Endothelial cell of umbilical vein (primary cell): Measurements from ENCODE around the gene IGF2BP2. TPM values are rescaled to one million over a fixed set of nuclear protein-coding genes. Genes with fewer than 3 reads are reported as not detected.
A peak's percentile ranks its signal among the peaks of the same experiment; 100 is the strongest.

Experiments used
- BruUV-seq: library from RNA; stranded (reverse); fragments of 400-500 nt; replicated peaks from 2 replicates; lab custom pipeline; 2021; lab: Mats Ljungman, UMichigan
- CTCF ChIA-PET: fragments of 300-600, 350-600 bp; sonication (Branson Sonifier 250); formaldehyde crosslinking; loops from one replicate; lab custom pipeline; 2021; ENCODE audit warnings: antibody characterized with exemption, inconsistent platforms; lab: Charles Lee
- POLR2A ChIA-PET: fragments of 300-600, 350-600 bp; sonication (Branson Sonifier 250); formaldehyde crosslinking; loops from one replicate; lab custom pipeline; 2021; ENCODE audit warnings: antibody characterized with exemption, inconsistent platforms; lab: Charles Lee
- DNase-seq: peaks from one replicate; pipeline ENCODE4 v3.0.0-alpha.2; 2011; ENCODE audit warnings: low read depth, low spot score
- FAIRE-seq: peaks from 2 replicates; lab custom pipeline; 2011; peaks lifted over from hg19 to GRCh38; lab: Jason Lieb, UNC
- H2AFZ ChIP-seq: 2 replicates; pipeline ENCODE4 v1.6.0; 2012; ENCODE audit warnings: low read depth, low read length, control low read depth, inconsistent platforms
- H3K27ac ChIP-seq: 2 replicates; pipeline ENCODE4 v1.5.1; 2011; ENCODE audit warnings: low read depth, mild to moderate bottlenecking, control low read depth, low read length, moderate library complexity; ENCODE audit not compliant: insufficient read depth
- H3K27me3 ChIP-seq, 2 experiments: 2 replicates each; pipeline versions ENCODE4 v1.6.0 to v1.6.1; 2011; ENCODE audit warnings: low read length in 2 of 2, mixed read lengths in 1 of 2; ENCODE audit not compliant: control insufficient read depth in 2 of 2, insufficient read depth in 2 of 2
- H3K36me3 ChIP-seq, 2 experiments: 2 replicates in 1 of 2; 3 replicates in 1 of 2; pipeline ENCODE4 v1.5.1; 2011; ENCODE audit warnings: low read length in 2 of 2, mild to moderate bottlenecking in 1 of 2, moderate library complexity in 1 of 2; ENCODE audit not compliant: control insufficient read depth in 2 of 2, insufficient read depth in 2 of 2; ENCODE audit errors: extremely low read depth in 1 of 2
- H3K4me1 ChIP-seq: 3 replicates; pipeline ENCODE4 v1.5.1; 2011; ENCODE audit warnings: mild to moderate bottlenecking, low read length; ENCODE audit not compliant: control insufficient read depth, insufficient read depth; ENCODE audit errors: extremely low read depth
- H3K4me2 ChIP-seq: 2 replicates; pipeline ENCODE4 v1.6.1; 2011; ENCODE audit warnings: low read length, control low read depth, mixed read lengths; ENCODE audit not compliant: insufficient read depth
- H3K4me3 ChIP-seq, 3 experiments: fragments of 200-600 bp in 1 of 3; sonication (generic), shearing (Covaris generic) in 1 of 3; replicated peaks in 1 of 3; 2 replicates each; pipeline ENCODE4 v1.5.1; 2011 to 2016; ENCODE audit warnings: control low read depth in 3 of 3, low read length in 3 of 3, mild to moderate bottlenecking in 2 of 3, inconsistent platforms in 1 of 3, low read depth in 1 of 3, moderate library complexity in 1 of 3; ENCODE audit not compliant: insufficient read depth in 1 of 3
- H3K79me2 ChIP-seq: 2 replicates; pipeline ENCODE4 v1.6.0; 2012; ENCODE audit warnings: low read length, inconsistent platforms; ENCODE audit not compliant: control insufficient read depth, insufficient read depth
- H3K9ac ChIP-seq: replicated peaks from 2 replicates; pipeline ENCODE3; 2011; ENCODE audit warnings: low read length, control low read depth; ENCODE audit not compliant: insufficient read depth; ENCODE audit errors: extremely low read depth
- H3K9me1 ChIP-seq: replicated peaks from 3 replicates; pipeline ENCODE4 v1.6.0; 2011; ENCODE audit warnings: mild to moderate bottlenecking, low read length; ENCODE audit not compliant: control insufficient read depth, insufficient read depth; ENCODE audit errors: extremely low read depth
- H3K9me3 ChIP-seq: replicated peaks from 2 replicates; pipeline ENCODE4 v1.5.1; 2012; ENCODE audit warnings: low read length, inconsistent platforms; ENCODE audit not compliant: control insufficient read depth, insufficient read depth
- H4K20me1 ChIP-seq: replicated peaks from 2 replicates; pipeline ENCODE3; 2011; ENCODE audit warnings: mild to moderate bottlenecking, low read length; ENCODE audit not compliant: control insufficient read depth, insufficient read depth; ENCODE audit errors: extremely low read depth
- CTCF ChIP-seq, 2 donors: IDR thresholded peaks; 1 replicate in 1 of 2; 2 replicates in 1 of 2; pipeline ENCODE4 v1.5.1; 2011; ENCODE audit warnings: low read length in 2 of 2, mild to moderate bottlenecking in 2 of 2, moderate library complexity in 2 of 2, control low read depth in 1 of 2, inconsistent platforms in 1 of 2, low read depth in 1 of 2; ENCODE audit not compliant: insufficient read depth in 1 of 2; ENCODE audit errors: extremely low read depth in 1 of 2
- EZH2 ChIP-seq: IDR thresholded peaks from 2 replicates; pipeline ENCODE4 v1.6.1; 2012; ENCODE audit warnings: borderline replicate concordance, low read depth, mild to moderate bottlenecking, moderate library complexity, low read length, inconsistent platforms; ENCODE audit not compliant: severe bottlenecking
- FOS ChIP-seq: IDR thresholded peaks from 2 replicates; pipeline ENCODE4 v1.6.1; 2011; ENCODE audit warnings: mild to moderate bottlenecking, low read length, moderate library complexity, borderline replicate concordance; ENCODE audit not compliant: insufficient read depth
- GATA2 ChIP-seq: IDR thresholded peaks from 2 replicates; pipeline ENCODE4 v1.7.0; 2011; ENCODE audit warnings: low read depth, mild to moderate bottlenecking, moderate library complexity, mixed read lengths, low read length; ENCODE audit not compliant: insufficient read length, insufficient read depth
- MYC ChIP-seq: IDR thresholded peaks from one replicate; pipeline ENCODE4 v1.6.1; 2011; ENCODE audit warnings: mild to moderate bottlenecking, low read depth, low read length
- dilution Hi-C: fragments of 300-500 bp; cut with MboI; formaldehyde crosslinking; loops from one replicate; pipeline ENCODE4 v1.15.0; 2019; ENCODE audit warnings: low sequenced_read_pairs; ENCODE audit not compliant: extremely low pct_ligation_motif_present
- intact Hi-C: fragments of 100-400 bp; cut with micrococcal nuclease; formaldehyde crosslinking; loops from one replicate; pipeline ENCODE4 v1.10.0; 2022
- polyA plus RNA-seq, 4 experiments: library from polyadenylated mRNA; depleted of rRNA in 3 of 4; stranded (reverse) in 3 of 4; unstranded in 1 of 4; fragments of >200 nt; gene quantifications; 2 replicates each; pipeline versions ENCODE4 v1.2.1 to v1.2.3, GENCODE V29; 2011 to 2012; ENCODE audit warnings: missing spikeins in 1 of 4
- total RNA-seq: library from RNA; stranded (reverse); gene quantifications from 2 replicates; pipeline ENCODE4 v1.2.3, GENCODE V29; 2021

Gene IGF2BP2
- total and polyA plus RNA-seq, 2 donors (not counting 3 experiments of a cell fraction or from before 2014, with no cell fraction given) = 10.7 to 130 TPM

DNA sequence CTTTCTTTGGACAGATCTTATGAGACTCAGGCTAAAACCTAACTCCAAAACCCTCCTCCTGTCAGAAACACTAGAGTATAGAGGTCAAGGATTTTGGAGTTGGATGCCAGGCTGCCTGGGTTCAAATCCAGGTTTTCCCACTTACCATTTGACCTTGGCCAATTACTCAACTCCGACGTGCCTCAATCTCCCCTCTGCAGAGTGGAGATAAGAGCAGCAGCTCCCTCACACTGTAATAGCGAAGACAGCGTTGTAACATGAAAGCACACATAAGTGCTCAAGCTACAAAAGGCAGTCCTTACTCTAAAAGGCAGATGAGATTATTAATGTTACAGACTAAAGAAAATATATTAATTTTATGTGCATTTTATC lies 90.1 kb downstream of the IGF2BP2 start:
- dilution Hi-C loops (no loop called here), intact Hi-C loops (loop anchor here (1.0 to 10.0 kb wide), 8 partner anchors 30 to 370 kb away; partner anchors contain the start of gene ETV5)
- Histone ChIP-seq H3K27me3 (no peaks in the 10 kb centered on the region), H3K4me3 (no peak overlapping the region), H2AFZ (no peak overlapping the region), H3K4me2 (peak overlapping the region; percentile 27), H4K20me1 (no peaks in the 10 kb centered on the region), H3K4me1 (peaks cover 91% of the 10 kb centered on the region), H3K36me3 (no peaks in the 10 kb centered on the region), H3K9me1 (no peaks in the 10 kb centered on the region), H3K9ac (peak overlapping the region; percentile 58), H3K27ac (peak overlapping the region; percentile 100), H3K9me3 (no peaks in the 10 kb centered on the region), H3K79me2 (peaks cover 77% of the 10 kb centered on the region)
- no TSS peak for BruUV-seq
- FAIRE-seq (no peak), DNase-seq (peak; percentile 62)
- ChIA-PET POLR2A (interaction anchor here (1.2 to 1.4 kb wide), 3 partner anchors 34 to 89 kb away, joined by 3 to 5 read pairs (median 4); no protein-coding TSS in a partner anchor), CTCF (interaction anchor here (0.6 to 11.8 kb wide), 39 partner anchors 11 to 209 kb away, joined by 3 to 347 read pairs (median 5); partner anchors contain the start of gene IGF2BP2)
- TF ChIP-seq GATA2 (peak; percentile 48), CTCF (IDR thresholded peaks at IDR 0.05; ENCODE audit: extremely low read depth in 1 of 2, insufficient read depth in 1 of 2, low read depth in 1 of 2, low read length in 2 of 2) (no peak)

GRCh38 chr3:185733980-185734724 lies 90.7 kb downstream of the IGF2BP2 start:
- no peaks in the 10 kb centered on the region for H3K9me1 ChIP-seq
- peak overlapping the region; percentile 58 for H3K9ac ChIP-seq
- no peak overlapping the region for H3K4me3 ChIP-seq
- ChIA-PET POLR2A (interaction anchor here (1.2 to 1.6 kb wide), 4 partner anchors 34 to 89 kb away, joined by 3 to 5 read pairs (median 4); no protein-coding TSS in a partner anchor), CTCF (interaction anchor here (0.6 to 11.8 kb wide), 40 partner anchors 12 to 210 kb away, joined by 3 to 347 read pairs (median 4); partner anchors contain the start of gene IGF2BP2)
- peak overlapping the region; percentile 27 for H3K4me2 ChIP-seq
- TF ChIP-seq EZH2 (no peak), MYC (no peak), CTCF (IDR thresholded peaks at IDR 0.05; ENCODE audit: extremely low read depth in 1 of 2, insufficient read depth in 1 of 2, low read depth in 1 of 2, low read length in 2 of 2) (peak; percentile 56 to 62), FOS (peak; percentile 29)
- intact Hi-C loops = loop anchor here (1.0 to 10.0 kb wide), 8 partner anchors 30 to 371 kb away; partner anchors contain the start of gene ETV5
- no peaks in the 10 kb centered on the region for H3K27me3 ChIP-seq
- DNase-seq (peak; percentile 87), FAIRE-seq (no peak)
- peaks cover 93% of the 10 kb centered on the region for H3K4me1 ChIP-seq
- H4K20me1 ChIP-seq = no peaks in the 10 kb centered on the region
- H3K79me2 ChIP-seq = peaks cover 72% of the 10 kb centered on the region
- peak overlapping the region; percentile 100 for H3K27ac ChIP-seq
- dilution Hi-C loops = no loop called here
- BruUV-seq = no TSS peak
- no peaks in the 10 kb centered on the region for H3K9me3 ChIP-seq
- no peaks in the 10 kb centered on the region for H3K36me3 ChIP-seq
- no peak overlapping the region for H2AFZ ChIP-seq
